Adrenal gland (tissue), 12 donors: ENCODE data around the gene TTC27. TPM values are rescaled to one million over a fixed set of nuclear protein-coding genes. Genes with fewer than 3 reads are reported as not detected.

Source experiments
- DNase-seq, 7 donors: peaks; one replicate each; pipeline ENCODE4 v3.0.0-alpha.2; 2019 to 2020
- H3K27ac ChIP-seq, 5 donors: fragments of 200-600 bp; sonication (generic) in 4 of 5; 1 replicate in 3 of 5; 2 replicates in 2 of 5; pipeline versions ENCODE4 v1.5.1 to v1.8.0; 2016 to 2020; ENCODE audit warnings: mild to moderate bottlenecking in 1 of 5
- H3K27me3 ChIP-seq: fragments of 200-600 bp; 2 replicates; pipeline ENCODE4 v1.8.0; 2021
- H3K36me3 ChIP-seq, 2 donors: fragments of 200-600 bp; replicated peaks in 1 of 2; 1 replicate in 1 of 2; 2 replicates in 1 of 2; pipeline versions ENCODE4 v1.5.1 to v1.8.0; 2018 to 2022
- H3K4me1 ChIP-seq, 2 donors: fragments of 200-600 bp; replicated peaks in 1 of 2; 1 replicate in 1 of 2; 2 replicates in 1 of 2; pipeline versions ENCODE4 v1.5.1 to v1.8.0; 2018 to 2021
- H3K4me3 ChIP-seq, 4 donors: fragments of 200-600 bp; sonication (generic) in 3 of 4; one replicate each; pipeline ENCODE4 v1.5.1; 2016 to 2018
- H3K9me3 ChIP-seq, 3 donors: fragments of 200-600 bp; sonication (generic) in 1 of 3; replicated peaks in 1 of 3; 1 replicate in 2 of 3; 2 replicates in 1 of 3; pipeline versions ENCODE4 v1.5.1 to v1.8.0; 2016 to 2021
- POLR2A ChIP-seq, 2 donors: fragments of 450-650 bp; IDR thresholded peaks; one replicate each; pipeline ENCODE4 v1.6.1; 2017; ENCODE audit warnings: antibody characterized with exemption in 2 of 2, mild to moderate bottlenecking in 2 of 2, moderate library complexity in 1 of 2
- WGBS, 4 donors: extraction: QIAGEN DNeasy Blood & Tissue Kit in 2 of 4; methylation state at CpG; one replicate each; pipeline versions ENCODE4 v1.1.5 to v1.1.7; 2013 to 2017; 5-methylcytosine and 5-hydroxymethylcytosine counted together
- intact Hi-C, 2 donors: fragments of 100-400 bp; cut with DNase I; formaldehyde crosslinking; loops; one replicate each; pipeline versions ENCODE4 v1.14.1 to v1.15.0; 2022 to 2023
- polyA plus RNA-seq, 3 donors: library from polyadenylated mRNA; stranded (reverse); fragments of 200-250 nt in 2 of 3; fragments of 350-450 nt in 1 of 3; fragmentation: Illumina TruSeq in 1 of 3; extraction: RNeasy Lipid Tissue Mini Kit (QIAGEN cat#74804) in 1 of 3; gene quantifications; one replicate each; pipeline ENCODE4 v1.2.3, GENCODE V29; 2013 to 2014
- total RNA-seq, 9 donors: library from RNA; depleted of rRNA in 4 of 9; stranded (reverse); fragments of >200 nt in 4 of 9; fragments of 120-200 nt in 1 of 9; fragmentation: NEBNext Ultra II Directional in 1 of 9; extraction: Animal tissue kit (Norgen Biotek cat#: 25700) in 1 of 9; gene quantifications; one replicate each; pipeline versions ENCODE4 v1.1.0 to v1.2.4, GENCODE V29; 2013 to 2023
- TF ChIP-seq, protein P1 (sequence below), 6 experiments: fragments of 450-650 bp in 4 of 6; fragments of 200-600 bp in 2 of 6; sonication (generic) in 1 of 6; IDR thresholded peaks; 1 replicate in 5 of 6; 2 replicates in 1 of 6; pipeline versions ENCODE4 v1.5.1 to v1.8.0; 2016 to 2021; ENCODE audit warnings: antibody characterized with exemption in 6 of 6, mild to moderate bottlenecking in 2 of 6, moderate library complexity in 1 of 6
- donor health status: healthy with polysubstance abuse.
- donor health status: Bipolar disorder and iron deficiency.
- donor health status: DM: yes; HTN: yes; CAD: no.
- donor health status: DM: no; HTN: no; CAD: no.
- donor health status: DM: no; HTN: no; CAD: no.
- donor health status: DM: yes; HTN: yes; CAD: no.

The TTC27 gene
- total and polyA plus RNA-seq, 12 donors = 5.7 to 31.1 (median 19.8) TPM

DNA sequence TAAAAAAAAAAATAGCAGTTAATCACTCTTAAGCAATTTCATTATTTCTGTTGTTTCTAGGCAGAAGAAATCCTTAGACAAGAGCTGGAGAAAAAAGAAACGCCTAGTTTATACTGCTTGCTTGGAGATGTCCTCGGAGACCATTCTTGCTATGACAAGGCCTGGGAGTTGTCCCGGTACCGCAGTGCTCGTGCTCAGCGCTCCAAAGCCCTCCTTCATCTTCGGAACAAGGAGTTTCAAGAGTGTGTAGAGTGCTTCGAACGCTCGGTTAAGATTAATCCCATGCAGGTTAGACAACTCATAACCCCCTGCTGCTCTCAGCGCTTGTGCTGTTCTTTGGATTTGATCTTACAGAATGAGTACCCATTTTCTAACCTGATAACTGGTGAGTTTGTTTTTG is 130.4 kb downstream of the TTC27 start:
- DNase-seq = no peak
- TF ChIP-seq, protein P1, sequence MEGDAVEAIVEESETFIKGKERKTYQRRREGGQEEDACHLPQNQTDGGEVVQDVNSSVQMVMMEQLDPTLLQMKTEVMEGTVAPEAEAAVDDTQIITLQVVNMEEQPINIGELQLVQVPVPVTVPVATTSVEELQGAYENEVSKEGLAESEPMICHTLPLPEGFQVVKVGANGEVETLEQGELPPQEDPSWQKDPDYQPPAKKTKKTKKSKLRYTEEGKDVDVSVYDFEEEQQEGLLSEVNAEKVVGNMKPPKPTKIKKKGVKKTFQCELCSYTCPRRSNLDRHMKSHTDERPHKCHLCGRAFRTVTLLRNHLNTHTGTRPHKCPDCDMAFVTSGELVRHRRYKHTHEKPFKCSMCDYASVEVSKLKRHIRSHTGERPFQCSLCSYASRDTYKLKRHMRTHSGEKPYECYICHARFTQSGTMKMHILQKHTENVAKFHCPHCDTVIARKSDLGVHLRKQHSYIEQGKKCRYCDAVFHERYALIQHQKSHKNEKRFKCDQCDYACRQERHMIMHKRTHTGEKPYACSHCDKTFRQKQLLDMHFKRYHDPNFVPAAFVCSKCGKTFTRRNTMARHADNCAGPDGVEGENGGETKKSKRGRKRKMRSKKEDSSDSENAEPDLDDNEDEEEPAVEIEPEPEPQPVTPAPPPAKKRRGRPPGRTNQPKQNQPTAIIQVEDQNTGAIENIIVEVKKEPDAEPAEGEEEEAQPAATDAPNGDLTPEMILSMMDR (IDR thresholded peaks at IDR 0.05) = no peak
- H3K36me3 ChIP-seq = no peaks in the 10 kb centered on the region
- 86 to 96% (median 93%) methylated on average over 11 of the region's 11 CpGs for WGBS, 4 donors
- H3K4me1 ChIP-seq = no peaks in the 10 kb centered on the region
- H3K27me3 ChIP-seq = no peaks in the 10 kb centered on the region
- H3K4me3 ChIP-seq = no peak overlapping the region
- no peaks in the 10 kb centered on the region for H3K9me3 ChIP-seq
- intact Hi-C loops = no loop called here
- H3K27ac ChIP-seq = no peak overlapping the region

DNA sequence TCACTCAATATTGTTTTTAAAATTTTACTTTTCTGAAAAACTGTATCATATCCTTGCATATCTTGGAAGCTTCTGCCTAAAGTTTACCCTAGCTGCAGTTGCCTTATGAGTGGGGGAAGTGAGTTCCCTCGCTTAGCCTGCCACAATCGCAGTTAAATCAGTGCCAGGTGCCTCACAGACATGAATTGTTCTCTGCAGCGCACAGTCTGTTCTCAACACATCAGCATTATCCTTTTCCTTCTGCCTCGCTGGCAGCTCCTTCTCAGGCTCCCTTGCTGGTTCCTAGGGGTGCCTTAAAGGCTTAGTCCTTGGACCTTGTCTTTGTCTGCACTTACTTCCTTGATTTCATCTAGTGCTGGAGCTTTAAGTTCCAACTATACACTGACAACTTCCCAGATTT is 132.8 kb downstream of the TTC27 start:
- H3K27ac ChIP-seq = no peak overlapping the region
- intact Hi-C loops = no loop called here
- H3K27me3 ChIP-seq = no peaks in the 10 kb centered on the region
- no peaks in the 10 kb centered on the region for H3K36me3 ChIP-seq
- DNase-seq = no peak
- WGBS, 4 donors = 92 to 97% (median 95%) methylated on average over 4 of the region's 4 CpGs
- no peak overlapping the region for H3K4me3 ChIP-seq
- no peaks in the 10 kb centered on the region for H3K4me1 ChIP-seq
- TF ChIP-seq POLR2A (IDR thresholded peaks at IDR 0.05) = no peak
- TF ChIP-seq, protein P1 (IDR thresholded peaks at IDR 0.05) = no peak
- no peaks in the 10 kb centered on the region for H3K9me3 ChIP-seq

DNA sequence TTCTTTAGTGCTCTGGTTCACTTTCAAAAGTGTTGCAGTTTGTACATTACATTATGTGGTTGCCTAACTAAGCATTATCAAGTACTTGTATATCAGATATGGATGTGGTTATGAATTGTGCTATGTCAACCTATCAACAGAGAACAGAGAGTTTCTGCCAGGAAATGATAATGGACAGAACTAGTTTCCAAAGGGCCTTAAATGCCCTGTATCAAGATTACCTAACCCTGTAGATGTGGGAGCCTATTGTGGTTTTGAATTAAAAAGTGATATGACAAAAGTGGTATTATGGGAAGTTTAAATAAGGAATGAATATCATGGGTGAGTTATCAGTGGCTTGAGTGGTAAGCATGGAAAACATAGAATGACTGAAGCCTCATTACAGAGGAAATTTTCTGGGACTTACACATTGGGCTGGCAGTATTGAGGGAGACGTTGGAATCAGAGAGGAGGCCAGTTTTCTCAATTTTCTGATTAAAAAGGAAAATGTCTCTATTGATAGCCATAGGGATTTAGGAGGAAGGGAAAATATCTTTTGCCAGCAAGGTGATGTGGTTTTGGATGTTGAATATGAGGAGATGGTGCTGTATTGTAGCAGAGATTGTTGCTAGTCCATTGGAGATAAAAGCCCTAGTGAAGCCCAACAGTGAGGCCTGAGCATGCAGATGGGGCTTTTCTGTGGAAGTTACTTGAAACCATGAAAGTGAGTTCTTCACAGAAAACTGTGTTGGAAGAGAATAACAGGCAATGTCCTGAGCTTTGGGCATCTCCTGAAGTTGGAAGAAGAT is 140.7 kb downstream of the TTC27 start:
- intact Hi-C loops = no loop called here
- WGBS, 4 donors = 89 to 97% (median 92%) methylated on average over 1 of the region's 1 CpG
- H3K27me3 ChIP-seq = no peaks in the 10 kb centered on the region
- H3K4me1 ChIP-seq = no peaks in the 10 kb centered on the region
- H3K27ac ChIP-seq = no peak overlapping the region
- TF ChIP-seq POLR2A (IDR thresholded peaks at IDR 0.05) = no peak
- TF ChIP-seq, protein P1 (IDR thresholded peaks at IDR 0.05) = no peak
- H3K4me3 ChIP-seq = no peak overlapping the region
- no peaks in the 10 kb centered on the region for H3K9me3 ChIP-seq
- no peak for DNase-seq
- no peaks in the 10 kb centered on the region for H3K36me3 ChIP-seq

DNA sequence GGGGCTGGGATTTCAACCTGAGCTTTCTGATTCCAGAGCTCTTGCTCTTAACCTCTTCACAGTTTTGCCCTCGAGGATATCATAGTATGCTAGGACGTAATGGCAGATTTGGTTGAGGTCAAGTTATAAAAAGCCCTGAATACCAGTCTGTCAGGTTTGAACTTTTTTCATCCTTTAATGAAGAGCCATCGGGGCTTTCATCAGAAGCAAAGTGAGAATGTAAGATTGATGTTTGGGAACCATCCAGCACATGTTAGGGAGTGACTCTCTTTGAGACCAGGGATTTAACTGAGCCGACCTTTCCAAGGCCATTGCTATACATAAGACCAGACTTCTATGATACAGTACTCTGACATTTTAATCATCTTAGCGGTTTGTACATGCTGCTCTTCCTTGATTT is 142.5 kb downstream of the TTC27 start:
- 64 to 79% (median 71%) methylated on average over 5 of the region's 5 CpGs for WGBS, 4 donors
- Histone ChIP-seq H3K27ac (no peak overlapping the region), H3K9me3 (no peaks in the 10 kb centered on the region), H3K27me3 (no peaks in the 10 kb centered on the region), H3K36me3 (no peaks in the 10 kb centered on the region), H3K4me1 (no peaks in the 10 kb centered on the region), H3K4me3 (no peak overlapping the region)
- TF ChIP-seq, protein P1 (IDR thresholded peaks at IDR 0.05) = no peak
- TF ChIP-seq POLR2A (IDR thresholded peaks at IDR 0.05) = no peak
- no peak for DNase-seq
- intact Hi-C loops = loop anchor here (5.0 to 10.0 kb wide), 4 partner anchors 174 to 604 kb away; partner anchors contain the start of gene LTBP1 (in 2 of the 2)
